ENCODE measurements around the gene PKHD1. TPM values are rescaled to one million over a fixed set of nuclear protein-coding genes. Genes with fewer than 3 reads are reported as not detected.

The PKHD1 gene
- total RNA-seq, 1 donor from 2014 or later = not detected

GRCh38 chr6:51613558-51613957 is 473.9 kb downstream of the PKHD1 start:
- TF ChIP-seq CTCF (IDR thresholded peaks at IDR 0.05) = no peak
- H3K36me3 Mint-ChIP-seq (ENCODE audit: low read depth) = no peaks in the 10 kb centered on the region
- DNase-seq (ENCODE audit: low spot score) = no peak
- H3K4me1 Mint-ChIP-seq (ENCODE audit: low read depth) = peaks cover 52% of the 10 kb centered on the region
- no peak overlapping the region for H3K27ac Mint-ChIP-seq (ENCODE audit: unreplicated experiment)
- no peak overlapping the region for H3K4me3 Mint-ChIP-seq (ENCODE audit: unreplicated experiment)
- no peaks in the 10 kb centered on the region for H3K9me3 Mint-ChIP-seq (ENCODE audit: low read depth)
- no peaks in the 10 kb centered on the region for H3K27me3 Mint-ChIP-seq (ENCODE audit: low read depth)

- Mint-ChIP-seq H3K4me3 (ENCODE audit: unreplicated experiment) (no peak overlapping the region), H3K27ac (ENCODE audit: unreplicated experiment) (peak overlapping the region; percentile 72), H3K36me3 (ENCODE audit: low read depth) (no peaks in the 10 kb centered on the region), H3K27me3 (ENCODE audit: low read depth) (no peaks in the 10 kb centered on the region), H3K9me3 (ENCODE audit: low read depth) (peaks cover 3% of the 10 kb centered on the region), H3K4me1 (ENCODE audit: low read depth) (peaks cover 27% of the 10 kb centered on the region)
- no peak for DNase-seq (ENCODE audit: low spot score)
- TF ChIP-seq CTCF (IDR thresholded peaks at IDR 0.05) = no peak
These were observed 478.5 kb downstream of the PKHD1 start for GRCh38 chr6:51608932-51609331.

DNA sequence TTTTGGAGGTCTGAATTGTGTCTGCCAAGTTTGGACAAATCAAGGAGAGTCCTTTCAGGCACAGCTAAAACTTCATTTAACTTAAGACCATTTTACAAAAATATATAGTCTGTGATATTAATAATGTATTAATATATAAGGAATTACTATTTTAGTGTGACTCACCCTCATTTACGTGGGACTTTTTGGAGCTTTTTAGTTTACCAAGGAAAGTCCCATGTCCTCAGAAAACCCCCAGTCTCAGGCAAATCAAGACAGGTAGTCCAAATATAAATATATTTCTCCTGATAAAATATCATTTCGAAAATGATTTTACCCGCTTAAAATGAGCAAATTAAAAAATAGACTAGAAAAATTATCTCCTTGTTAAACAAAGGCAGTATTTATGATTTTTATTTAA is 479.0 kb downstream of the PKHD1 start:
- Mint-ChIP-seq H3K4me1 (ENCODE audit: low read depth) (peaks cover 24% of the 10 kb centered on the region), H3K4me3 (ENCODE audit: unreplicated experiment) (no peak overlapping the region), H3K9me3 (ENCODE audit: low read depth) (peaks cover 3% of the 10 kb centered on the region), H3K27ac (ENCODE audit: unreplicated experiment) (peak overlapping the region; percentile 42), H3K27me3 (ENCODE audit: low read depth) (no peaks in the 10 kb centered on the region), H3K36me3 (ENCODE audit: low read depth) (no peaks in the 10 kb centered on the region)
- DNase-seq (ENCODE audit: low spot score) = no peak
- no peak for TF ChIP-seq CTCF (IDR thresholded peaks at IDR 0.05)

- Mint-ChIP-seq H3K27me3 (ENCODE audit: low read depth) (no peaks in the 10 kb centered on the region), H3K27ac (ENCODE audit: unreplicated experiment) (no peak overlapping the region), H3K4me1 (ENCODE audit: low read depth) (no peaks in the 10 kb centered on the region), H3K4me3 (ENCODE audit: unreplicated experiment) (no peak overlapping the region), H3K36me3 (ENCODE audit: low read depth) (peaks cover 2% of the 10 kb centered on the region), H3K9me3 (ENCODE audit: low read depth) (peaks cover 3% of the 10 kb centered on the region)
- DNase-seq (ENCODE audit: low spot score) = no peak
- TF ChIP-seq CTCF (IDR thresholded peaks at IDR 0.05) = no peak
These were observed 486.9 kb downstream of the PKHD1 start for GRCh38 chr6:51600514-51600913.

GRCh38 chr6:51598171-51598570 is 489.2 kb downstream of the PKHD1 start:
- TF ChIP-seq CTCF (IDR thresholded peaks at IDR 0.05) = no peak
- no peaks in the 10 kb centered on the region for H3K27me3 Mint-ChIP-seq (ENCODE audit: low read depth)

More at GRCh38 chr6:51598171-51598570, 489.2 kb downstream of the PKHD1 start:
- no peak for DNase-seq (ENCODE audit: low spot score)
- no peaks in the 10 kb centered on the region for H3K4me1 Mint-ChIP-seq (ENCODE audit: low read depth)
- no peak overlapping the region for H3K27ac Mint-ChIP-seq (ENCODE audit: unreplicated experiment)
- H3K36me3 Mint-ChIP-seq (ENCODE audit: low read depth) = peaks cover 4% of the 10 kb centered on the region
- peaks cover 12% of the 10 kb centered on the region for H3K9me3 Mint-ChIP-seq (ENCODE audit: low read depth)
- no peak overlapping the region for H3K4me3 Mint-ChIP-seq (ENCODE audit: unreplicated experiment)
